Epithelial cell of esophagus (primary cell): ENCODE measurements around the gene FUOM.
A peak's percentile ranks its signal among the peaks of the same experiment; 100 is the strongest.
"Not testable (repeated sequence)": the region's sequence is repeated elsewhere in the genome, so short reads cannot be mapped to it uniquely, and the experiment has no call there.

ENCODE experiments used
- DNase-seq: peaks from one replicate; pipeline ENCODE4 v3.0.0; 2010; ENCODE audit warnings: low read depth
- H3K4me3 ChIP-seq: 2 replicates; pipeline ENCODE4 v1.5.1; 2011; ENCODE audit warnings: mild to moderate bottlenecking, low read length, control low read depth
- CTCF ChIP-seq: IDR thresholded peaks from 2 replicates; pipeline ENCODE4 v1.5.1; 2011; ENCODE audit warnings: low read depth, mild to moderate bottlenecking, low read length, control low read depth, inconsistent platforms; ENCODE audit not compliant: insufficient read depth; ENCODE audit errors: missing control alignments

Gene FUOM

GRCh38 chr10:133378251-133379096 lies 20.7 kb upstream of the FUOM start:
- peak; percentile 51 for DNase-seq
- H3K4me3 ChIP-seq, result peak overlapping the region; percentile 63
- TF ChIP-seq CTCF, result no peak

- TF ChIP-seq CTCF, result no peak
- DNase-seq, result no peak
- H3K4me3 ChIP-seq, result peak overlapping the region; percentile 63
Measured at GRCh38 chr10:133377818-133378250, 20.0 kb upstream of the FUOM start.

GRCh38 chr10:133377025-133377817 lies 19.4 kb upstream of the FUOM start:
- no peak overlapping the region for H3K4me3 ChIP-seq
- no peak for DNase-seq
- no peak for TF ChIP-seq CTCF

DNA sequence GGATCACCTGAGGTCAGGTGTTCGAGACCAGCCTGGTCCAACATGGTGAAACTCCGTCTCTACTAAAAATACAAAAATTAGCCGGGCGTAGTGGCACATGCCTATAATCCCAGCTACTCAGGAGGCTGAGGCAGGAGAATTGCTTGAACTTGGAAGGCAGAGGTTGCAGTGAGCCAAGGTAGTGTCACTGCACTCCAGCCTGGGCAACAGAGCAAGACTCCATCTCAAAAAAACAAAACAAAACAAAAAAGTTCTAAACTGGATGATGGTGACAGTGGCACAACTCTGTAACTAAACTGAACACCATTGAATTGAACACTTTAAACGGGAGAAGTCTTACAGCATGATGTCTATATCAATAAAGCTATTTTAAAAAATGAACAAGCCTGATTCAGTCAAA lies 18.4 kb upstream of the FUOM start:
- DNase-seq, H3K4me3 ChIP-seq: not testable (repeated sequence)

DNA sequence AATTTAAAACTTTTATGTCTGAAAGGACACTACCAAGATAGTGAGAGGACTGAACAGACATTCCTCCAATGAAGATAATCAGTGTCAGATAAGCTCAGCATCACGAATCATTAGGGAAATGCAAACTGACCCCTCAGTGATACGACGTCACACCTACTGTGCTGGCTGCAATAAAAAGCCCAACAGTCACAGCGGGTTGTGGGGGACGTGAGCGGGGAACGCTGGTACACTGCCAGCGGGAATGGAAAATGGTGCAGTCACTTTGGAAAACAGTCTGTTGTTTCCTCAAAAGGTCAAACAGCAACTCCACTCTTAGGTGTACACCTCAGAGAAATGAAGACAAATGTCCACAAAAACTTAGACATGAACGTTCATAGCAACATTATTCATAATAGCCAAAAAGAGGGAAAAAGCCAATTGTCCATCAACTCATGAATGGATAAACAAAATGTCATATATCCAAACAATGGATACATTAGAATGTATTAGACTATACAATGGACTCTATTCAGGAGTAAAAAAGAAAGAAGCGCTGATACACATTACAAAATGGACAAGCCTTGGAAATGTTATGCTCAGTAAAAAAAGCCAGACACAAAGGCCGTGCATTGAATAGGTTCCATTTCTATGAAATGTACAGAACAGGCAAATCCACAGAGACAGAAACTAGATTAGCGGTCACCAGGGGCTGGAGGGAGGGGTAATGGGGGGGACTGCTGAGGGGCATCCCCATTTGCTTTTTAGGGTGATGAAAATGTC lies 17.7 kb upstream of the FUOM start:
- DNase-seq, result no peak
- no peak for TF ChIP-seq CTCF
- no peak overlapping the region for H3K4me3 ChIP-seq

DNA sequence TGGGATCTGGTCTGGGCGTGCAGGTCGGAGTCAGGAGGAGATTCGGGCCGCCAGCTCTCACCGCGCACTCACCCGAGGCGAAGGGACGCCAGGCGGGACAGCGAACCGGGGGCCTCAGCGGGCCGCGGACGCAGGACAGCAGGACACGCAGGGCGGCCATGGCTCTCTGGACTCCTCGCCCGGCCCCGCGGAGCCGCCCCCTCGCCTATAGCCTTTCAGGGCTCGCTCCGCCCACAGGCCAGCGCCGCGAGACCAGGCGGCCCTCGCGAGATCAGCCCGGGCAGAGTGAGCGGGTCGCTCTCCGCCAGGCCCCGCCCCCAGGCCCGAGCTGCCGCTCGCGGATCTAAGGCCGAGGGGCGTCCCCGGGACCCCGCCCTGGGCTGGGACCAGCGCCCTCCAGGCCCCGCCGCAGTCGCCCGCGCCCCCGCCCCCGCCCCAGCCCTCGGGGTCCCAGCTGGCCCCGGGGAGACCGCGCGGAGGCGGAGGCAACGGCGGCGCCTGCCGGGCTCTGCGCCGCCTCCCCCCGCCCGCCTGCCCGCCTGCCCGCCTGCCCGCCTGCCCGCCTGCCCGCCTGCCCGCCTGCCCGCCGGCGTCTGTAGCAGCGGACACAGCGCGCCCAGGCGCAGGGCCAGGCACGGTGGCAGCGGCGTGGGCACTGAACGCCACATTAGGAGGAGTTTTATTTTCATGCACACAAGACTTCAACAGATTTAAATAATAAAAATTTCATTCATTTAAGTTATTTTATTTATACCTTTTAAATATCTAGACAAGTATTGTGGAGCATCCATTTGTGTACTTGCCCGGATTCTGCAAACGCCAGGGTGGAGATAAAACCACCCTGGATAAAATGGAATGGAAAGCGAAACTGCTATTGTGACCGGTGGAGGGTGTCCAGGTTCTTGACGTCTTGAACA lies 15.6 kb upstream of the FUOM start, which contains the start of gene ECHS1:
Gene ECHS1 (minus strand): TSS at position 181 of the 917 bp plus-strand sequence. CDS start 21 bp downstream, at position 160.
- H3K4me3 ChIP-seq, result peak within 1 kb of the TSS; percentile 69
- DNase-seq, result peak; percentile 93
- no peak for TF ChIP-seq CTCF
